Gastrocnemius medialis (tissue), 4 donors: ENCODE results near the gene LTA.

Source experiments
- CTCF ChIP-seq, 5 experiments: fragments of 450-650 bp in 3 of 5; fragments of 200-600 bp in 2 of 5; sonication (generic) in 2 of 5; IDR thresholded peaks in 4 of 5; conservative IDR thresholded peaks in 1 of 5; 1 replicate in 4 of 5; 2 replicates in 1 of 5; pipeline ENCODE4 v1.5.1; 2016 to 2019; ENCODE audit warnings: antibody characterized with exemption in 5 of 5, mild to moderate bottlenecking in 3 of 5, moderate library complexity in 3 of 5
- POLR2A ChIP-seq, 2 donors: fragments of 450-650 bp; IDR thresholded peaks; one replicate each; pipeline ENCODE4 v1.6.1; 2017; ENCODE audit warnings: antibody characterized with exemption in 2 of 2, mild to moderate bottlenecking in 2 of 2, moderate library complexity in 2 of 2

- TF ChIP-seq CTCF (IDR thresholded peaks at IDR 0.05 in 4 of 5, conservative IDR thresholded peaks at IDR 0.05 in 1 of 5) (no peak), POLR2A (IDR thresholded peaks at IDR 0.05) (no peak)
Measured at GRCh38 chr6:31588871-31589650, 17.0 kb downstream of the LTA start.
